ENCODE data around the gene NDUFB6. TPM values are rescaled to one million over a fixed set of nuclear protein-coding genes. Genes with fewer than 3 reads are reported as not detected.

The NDUFB6 gene
- total and polyA plus RNA-seq, 10 of the 15 experiments (the other 5 are each of a cell fraction or from before 2014, with no cell fraction given), result 26.3 to 269 (median 61.4) TPM

- TF ChIP-seq IKZF1 (conservative IDR thresholded peaks at IDR 0.05), result no peak
- no peak for TF ChIP-seq SPI1 (IDR thresholded peaks at IDR 0.05; ENCODE audit: borderline replicate concordance, insufficient read depth, low read depth, low read length)
Observed at GRCh38 chr9:32503008-32503407, 70.0 kb downstream of the NDUFB6 start (continued).

Other genes starting within 250 kb of the NDUFB6 start
- 3.0 and 3.3 TPM in 2 replicates for gene ACO1, start 188.5 kb downstream of the NDUFB6 start, total RNA-seq (2014; rRNA removed)
- 2.4 and 3.2 TPM in 2 replicates for gene ACO1, start 188.5 kb downstream of the NDUFB6 start, total RNA-seq (2014; rRNA removed; fragmentation: Illumina TruSeq; extraction: Trizol)
- gene ACO1, start 188.5 kb downstream of the NDUFB6 start, total RNA-seq (2021), result 3.4 and 3.5 TPM in 2 replicates
- gene ACO1, start 188.5 kb downstream of the NDUFB6 start, polyA plus RNA-seq (2011; rRNA removed), result 5.6 and 6.4 TPM in 2 replicates
- gene ACO1, start 188.5 kb downstream of the NDUFB6 start, polyA plus RNA-seq (2014; fragmentation: Illumina TruSeq; extraction: Trizol), result 3.3 and 3.5 TPM in 2 replicates
- gene ACO1, start 188.5 kb downstream of the NDUFB6 start, polyA plus RNA-seq (2014; fragmentation: Nextera tagmentation; extraction: Ambion mirVana), result under 1 TPM; 0.21 to 0.53 TPM
- gene ACO1, start 188.5 kb downstream of the NDUFB6 start, polyA plus RNA-seq (2014; rRNA removed), result 2.5 and 2.9 TPM in 2 replicates
- gene ACO1, start 188.5 kb downstream of the NDUFB6 start, polyA plus RNA-seq (2016; fragmentation: Nextera tagmentation; extraction: Ambion mirVana), result 1 to 10 TPM; 4.2 to 6.5 TPM
- gene RIGI, start 47.0 kb downstream of the NDUFB6 start, total RNA-seq (2014; rRNA removed), result 12.3 and 13.0 TPM in 2 replicates
- gene RIGI, start 47.0 kb downstream of the NDUFB6 start, total RNA-seq (2014; rRNA removed; fragmentation: Illumina TruSeq; extraction: Trizol), result 15.2 and 16.5 TPM in 2 replicates
- 10.0 and 10.4 TPM in 2 replicates for gene RIGI, start 47.0 kb downstream of the NDUFB6 start, total RNA-seq (2021)
- gene RIGI, start 47.0 kb downstream of the NDUFB6 start, polyA plus RNA-seq (2011; rRNA removed), result 13.0 and 18.1 TPM in 2 replicates
- 13.9 and 17.1 TPM in 2 replicates for gene RIGI, start 47.0 kb downstream of the NDUFB6 start, polyA plus RNA-seq (2014; fragmentation: Illumina TruSeq; extraction: Trizol)
- 1 to 10 TPM; 6.3 to 7.2 TPM for gene RIGI, start 47.0 kb downstream of the NDUFB6 start, polyA plus RNA-seq (2014; fragmentation: Nextera tagmentation; extraction: Ambion mirVana)
- 6.3 and 7.8 TPM in 2 replicates for gene RIGI, start 47.0 kb downstream of the NDUFB6 start, polyA plus RNA-seq (2014; rRNA removed)
- 1 to 10 TPM; 5.3 to 7.0 TPM for gene RIGI, start 47.0 kb downstream of the NDUFB6 start, polyA plus RNA-seq (2016; fragmentation: Nextera tagmentation; extraction: Ambion mirVana)
- gene SMIM27, start 20.8 kb downstream of the NDUFB6 start, total RNA-seq (2014; rRNA removed), result 20.5 and 23.7 TPM in 2 replicates
- 21.1 and 21.5 TPM in 2 replicates for gene SMIM27, start 20.8 kb downstream of the NDUFB6 start, total RNA-seq (2014; rRNA removed; fragmentation: Illumina TruSeq; extraction: Trizol)
- 18.6 and 19.6 TPM in 2 replicates for gene SMIM27, start 20.8 kb downstream of the NDUFB6 start, total RNA-seq (2021)
- 29.3 and 37.2 TPM in 2 replicates for gene SMIM27, start 20.8 kb downstream of the NDUFB6 start, polyA plus RNA-seq (2011; rRNA removed)
- gene SMIM27, start 20.8 kb downstream of the NDUFB6 start, polyA plus RNA-seq (2014; fragmentation: Illumina TruSeq; extraction: Trizol), result 4.1 and 12.2 TPM in 2 replicates
- 10 to 100 TPM; 38.6 to 39.9 TPM for gene SMIM27, start 20.8 kb downstream of the NDUFB6 start, polyA plus RNA-seq (2014; fragmentation: Nextera tagmentation; extraction: Ambion mirVana)
- 22.2 and 31.5 TPM in 2 replicates for gene SMIM27, start 20.8 kb downstream of the NDUFB6 start, polyA plus RNA-seq (2014; rRNA removed)
- gene SMIM27, start 20.8 kb downstream of the NDUFB6 start, polyA plus RNA-seq (2016; fragmentation: Nextera tagmentation; extraction: Ambion mirVana), result 10 to 100 TPM; 44.1 to 47.3 TPM
- gene TOPORS, start 20.6 kb downstream of the NDUFB6 start, total RNA-seq (2014; rRNA removed), result 14.0 and 19.2 TPM in 2 replicates
- gene TOPORS, start 20.6 kb downstream of the NDUFB6 start, total RNA-seq (2014; rRNA removed; fragmentation: Illumina TruSeq; extraction: Trizol), result 27.1 and 27.8 TPM in 2 replicates
- 12.7 and 12.8 TPM in 2 replicates for gene TOPORS, start 20.6 kb downstream of the NDUFB6 start, total RNA-seq (2021)
- 14.6 and 22.6 TPM in 2 replicates for gene TOPORS, start 20.6 kb downstream of the NDUFB6 start, polyA plus RNA-seq (2011; rRNA removed)
- 20.6 and 28.0 TPM in 2 replicates for gene TOPORS, start 20.6 kb downstream of the NDUFB6 start, polyA plus RNA-seq (2014; fragmentation: Illumina TruSeq; extraction: Trizol)
- 1 to 10 TPM; 6.0 to 6.6 TPM for gene TOPORS, start 20.6 kb downstream of the NDUFB6 start, polyA plus RNA-seq (2014; fragmentation: Nextera tagmentation; extraction: Ambion mirVana)
- gene TOPORS, start 20.6 kb downstream of the NDUFB6 start, polyA plus RNA-seq (2014; rRNA removed), result 7.3 and 9.1 TPM in 2 replicates
- 10 to 100 TPM; 17.9 to 18.2 TPM for gene TOPORS, start 20.6 kb downstream of the NDUFB6 start, polyA plus RNA-seq (2016; fragmentation: Nextera tagmentation; extraction: Ambion mirVana)
- gene TAF1L, start 62.5 kb upstream of the NDUFB6 start, total RNA-seq (2014; rRNA removed), result under 0.01 TPM in 1 of 2 replicates, not detected in the other
- under 0.01 TPM in 1 of 2 replicates, not detected in the other for gene TAF1L, start 62.5 kb upstream of the NDUFB6 start, total RNA-seq (2014; rRNA removed; fragmentation: Illumina TruSeq; extraction: Trizol)
- not detected in 2 replicates for gene TAF1L, start 62.5 kb upstream of the NDUFB6 start, total RNA-seq (2021)
- gene TAF1L, start 62.5 kb upstream of the NDUFB6 start, polyA plus RNA-seq (2011; rRNA removed), result 0.01 and 0.03 TPM in 2 replicates
- 0.03 TPM in 2 replicates for gene TAF1L, start 62.5 kb upstream of the NDUFB6 start, polyA plus RNA-seq (2014; fragmentation: Illumina TruSeq; extraction: Trizol)
- not detected for gene TAF1L, start 62.5 kb upstream of the NDUFB6 start, polyA plus RNA-seq (2014; fragmentation: Nextera tagmentation; extraction: Ambion mirVana)
- 0.01 TPM in 1 of 2 replicates, not detected in the other for gene TAF1L, start 62.5 kb upstream of the NDUFB6 start, polyA plus RNA-seq (2014; rRNA removed)
- gene TAF1L, start 62.5 kb upstream of the NDUFB6 start, polyA plus RNA-seq (2016; fragmentation: Nextera tagmentation; extraction: Ambion mirVana), result not detected
- gene TMEM215, start 210.4 kb upstream of the NDUFB6 start, total RNA-seq (2014; rRNA removed), result not detected in 2 replicates
- gene TMEM215, start 210.4 kb upstream of the NDUFB6 start, total RNA-seq (2014; rRNA removed; fragmentation: Illumina TruSeq; extraction: Trizol), result not detected in 2 replicates
- not detected in 2 replicates for gene TMEM215, start 210.4 kb upstream of the NDUFB6 start, total RNA-seq (2021)
- gene TMEM215, start 210.4 kb upstream of the NDUFB6 start, polyA plus RNA-seq (2011; rRNA removed), result not detected in 2 replicates
- gene TMEM215, start 210.4 kb upstream of the NDUFB6 start, polyA plus RNA-seq (2014; fragmentation: Illumina TruSeq; extraction: Trizol), result not detected in 2 replicates
- not detected for gene TMEM215, start 210.4 kb upstream of the NDUFB6 start, polyA plus RNA-seq (2014; fragmentation: Nextera tagmentation; extraction: Ambion mirVana)
- not detected in 2 replicates for gene TMEM215, start 210.4 kb upstream of the NDUFB6 start, polyA plus RNA-seq (2014; rRNA removed)
- gene TMEM215, start 210.4 kb upstream of the NDUFB6 start, polyA plus RNA-seq (2016; fragmentation: Nextera tagmentation; extraction: Ambion mirVana), result not detected

Data from GM12878 (cell line).